Activated T-helper 17 cell treated with anti-CD3 and anti-CD28 coated beads, Interleukin-2, amount 50 U/mL, for 72 hours (primary cell): ENCODE measurements around the gene HBP1. TPM values are rescaled to one million over a fixed set of nuclear protein-coding genes. Genes with fewer than 3 reads are reported as not detected.
"Not testable (repeated sequence)": the region's sequence is repeated elsewhere in the genome, so short reads cannot be mapped to it uniquely, and the experiment has no call there.

ENCODE experiments used
- ATAC-seq: fragments of 150-1000 bp; cut with Tn5 transposase; replicated peaks from 2 replicates; pipeline ENCODE4 v1.10.0; 2021; ENCODE audit warnings: mild to moderate bottlenecking, moderate library complexity
- H3K27ac Mint-ChIP-seq: one replicate; pipeline ENCODE4 v1.8.0; 2022; ENCODE audit warnings: mixed read lengths
- H3K27me3 Mint-ChIP-seq: one replicate; pipeline ENCODE4 v1.8.0; 2022; ENCODE audit warnings: mixed read lengths
- H3K36me3 Mint-ChIP-seq: one replicate; pipeline ENCODE4 v1.8.0; 2022; ENCODE audit warnings: low read depth, mild to moderate bottlenecking, mixed read lengths
- H3K4me1 Mint-ChIP-seq: one replicate; pipeline ENCODE4 v1.8.0; 2022; ENCODE audit warnings: mixed read lengths
- H3K4me3 Mint-ChIP-seq: one replicate; pipeline ENCODE4 v1.8.0; 2022; ENCODE audit warnings: mild to moderate bottlenecking, mixed read lengths
- H3K9me3 Mint-ChIP-seq: one replicate; pipeline ENCODE4 v1.8.0; 2022; ENCODE audit warnings: mixed read lengths
- total RNA-seq, 2 donors: library from RNA; stranded (reverse); gene quantifications; one replicate each; pipeline ENCODE4 v1.2.3, GENCODE V29; 2022

The HBP1 gene
- total RNA-seq, 2 donors from 2014 or later = 21.8 to 63.5 TPM

GRCh38 chr7:107213193-107213788 lies 44.5 kb downstream of the HBP1 start:
- no peaks in the 10 kb centered on the region for H3K27me3 Mint-ChIP-seq
- H3K36me3 Mint-ChIP-seq = peaks cover 61% of the 10 kb centered on the region
- peak overlapping the region; percentile 20 for H3K27ac Mint-ChIP-seq
- H3K4me1 Mint-ChIP-seq = peaks cover 3% of the 10 kb centered on the region
- no peak for ATAC-seq
- peaks cover 4% of the 10 kb centered on the region for H3K9me3 Mint-ChIP-seq
- no peak overlapping the region for H3K4me3 Mint-ChIP-seq

- H3K27me3 Mint-ChIP-seq = no peaks in the 10 kb centered on the region
These were observed 45.1 kb downstream of the HBP1 start for GRCh38 chr7:107213945-107214344.

GRCh38 chr7:107219563-107220244 lies 50.9 kb downstream of the HBP1 start:
- Mint-ChIP-seq H3K27me3 (no peaks in the 10 kb centered on the region), H3K27ac (no peak overlapping the region), H3K36me3 (peaks cover 22% of the 10 kb centered on the region), H3K4me1 (no peaks in the 10 kb centered on the region), H3K4me3 (no peak overlapping the region), H3K9me3 (peaks cover 8% of the 10 kb centered on the region)
- no peak for ATAC-seq

More at GRCh38 chr7:107213945-107214344, 45.1 kb downstream of the HBP1 start:
- Mint-ChIP-seq H3K4me1 (peaks cover 3% of the 10 kb centered on the region), H3K27ac (peak overlapping the region; percentile 20), H3K36me3 (peaks cover 60% of the 10 kb centered on the region), H3K4me3 (no peak overlapping the region), H3K9me3 (peaks cover 4% of the 10 kb centered on the region)
- no peak for ATAC-seq

DNA sequence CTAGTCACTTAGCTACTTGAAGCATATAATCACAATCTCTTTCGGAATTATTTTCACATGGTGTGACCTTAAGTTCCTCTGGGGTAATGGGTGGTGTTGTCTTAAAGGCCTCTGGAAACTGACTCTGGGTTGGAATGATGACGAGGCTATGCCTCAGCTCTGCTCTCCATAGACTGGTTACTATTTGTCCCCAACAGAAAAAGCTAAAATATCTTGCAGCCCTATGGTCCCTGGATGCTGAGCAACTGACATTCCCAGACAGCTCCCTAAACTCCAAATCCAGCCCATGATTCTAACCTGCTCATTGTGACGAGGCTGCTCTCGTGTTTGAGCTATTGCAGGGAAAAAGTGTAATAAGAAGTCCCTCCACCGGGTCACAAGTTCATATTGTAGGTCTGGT lies 51.6 kb downstream of the HBP1 start:
- H3K27ac Mint-ChIP-seq = no peak overlapping the region
- no peak for ATAC-seq
- peaks cover 15% of the 10 kb centered on the region for H3K36me3 Mint-ChIP-seq
- no peaks in the 10 kb centered on the region for H3K4me1 Mint-ChIP-seq
- no peaks in the 10 kb centered on the region for H3K27me3 Mint-ChIP-seq
- H3K9me3 Mint-ChIP-seq = peaks cover 4% of the 10 kb centered on the region
- no peak overlapping the region for H3K4me3 Mint-ChIP-seq

DNA sequence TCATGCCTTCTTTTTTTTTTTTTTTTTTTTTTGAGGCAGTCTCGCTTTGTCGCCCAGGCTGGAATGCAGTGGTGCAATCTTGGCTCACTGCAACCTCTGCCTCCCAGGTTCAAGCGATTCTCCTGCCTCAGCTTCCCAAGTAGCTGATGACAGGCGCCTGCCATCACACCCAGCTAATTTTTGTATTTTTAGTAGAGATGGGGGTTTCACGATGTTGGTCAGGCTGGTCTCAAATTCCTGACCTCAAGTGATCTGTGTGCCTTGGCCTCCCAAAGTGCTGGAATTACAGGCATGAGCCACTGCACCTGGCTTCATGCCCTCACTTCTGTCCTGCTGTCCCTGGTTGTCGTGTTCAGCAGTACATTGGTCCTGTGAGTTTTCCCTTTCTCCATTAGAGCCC lies 52.0 kb downstream of the HBP1 start:
- H3K27ac Mint-ChIP-seq, H3K27me3 Mint-ChIP-seq, H3K9me3 Mint-ChIP-seq, ATAC-seq, H3K4me1 Mint-ChIP-seq, H3K4me3 Mint-ChIP-seq: not testable (repeated sequence)
- H3K36me3 Mint-ChIP-seq = peaks cover 14% of the 10 kb centered on the region

DNA sequence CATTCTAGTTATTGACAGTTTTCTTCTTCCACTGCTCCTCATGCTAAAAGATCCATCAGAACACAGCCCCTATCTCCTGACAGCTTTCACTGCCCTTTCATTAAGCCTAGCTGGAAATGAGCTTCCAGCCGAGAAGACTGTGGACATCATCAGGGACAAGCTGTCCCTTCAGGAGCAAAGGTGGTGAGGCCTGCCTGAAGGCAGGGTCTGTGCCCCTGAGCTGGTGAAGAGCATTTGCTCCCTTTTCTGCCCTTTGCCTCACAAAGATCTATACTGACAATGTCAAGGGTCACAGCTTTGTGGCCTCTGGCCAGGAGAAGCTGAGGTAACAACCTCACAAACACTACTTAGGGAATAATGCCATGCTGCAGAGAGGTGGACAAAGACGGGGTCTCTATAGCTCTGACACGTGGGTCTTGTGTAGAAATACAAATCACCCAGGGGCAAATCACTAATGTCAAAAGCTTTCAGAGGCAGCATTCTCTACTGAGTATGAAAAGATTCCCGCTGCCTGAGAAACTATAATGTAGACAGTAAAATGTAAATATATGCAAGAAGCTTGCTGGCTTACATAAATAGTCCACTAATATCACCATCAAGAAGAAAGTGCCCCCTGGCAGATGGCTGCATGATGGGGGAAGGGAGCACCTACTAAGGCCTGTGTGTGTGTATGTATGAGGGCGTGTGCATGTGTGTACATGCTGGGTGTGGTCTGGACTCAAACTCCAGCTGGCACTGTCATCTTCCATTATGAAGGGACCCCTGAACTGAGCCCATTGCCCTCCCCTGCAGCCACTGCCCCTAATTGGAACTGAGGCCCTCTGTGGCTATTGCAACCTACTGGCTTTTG lies 55.8 kb downstream of the HBP1 start:
- Mint-ChIP-seq H3K36me3 (peaks cover 12% of the 10 kb centered on the region), H3K4me1 (no peaks in the 10 kb centered on the region), H3K9me3 (peaks cover under 1% of the 10 kb centered on the region), H3K27ac (no peak overlapping the region), H3K27me3 (no peaks in the 10 kb centered on the region), H3K4me3 (no peak overlapping the region)
- ATAC-seq = no peak

DNA sequence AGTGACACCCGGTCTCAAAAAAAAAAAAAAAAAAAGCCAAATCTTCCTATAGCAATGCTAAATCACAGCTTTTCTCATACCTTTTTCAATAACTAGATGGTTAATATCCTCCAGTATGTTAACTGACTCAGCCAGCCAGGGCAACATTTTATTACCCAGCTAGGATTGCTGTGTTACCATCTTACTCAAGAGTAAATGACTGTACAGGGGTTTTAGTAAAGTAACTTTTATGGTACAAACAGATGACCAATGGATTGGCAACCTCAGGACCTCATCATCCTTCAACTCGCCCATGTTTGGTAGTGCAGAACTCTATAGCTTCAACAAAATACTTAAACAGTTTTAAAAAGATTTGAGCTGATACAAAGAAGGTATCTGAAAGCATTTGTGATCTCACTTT lies 59.5 kb downstream of the HBP1 start:
- H3K4me3 Mint-ChIP-seq = no peak overlapping the region
- no peaks in the 10 kb centered on the region for H3K9me3 Mint-ChIP-seq
- H3K27me3 Mint-ChIP-seq = no peaks in the 10 kb centered on the region
- peaks cover 25% of the 10 kb centered on the region for H3K36me3 Mint-ChIP-seq
- H3K4me1 Mint-ChIP-seq = no peaks in the 10 kb centered on the region
- ATAC-seq = no peak
- H3K27ac Mint-ChIP-seq = no peak overlapping the region

GRCh38 chr7:107230334-107230733 lies 61.5 kb downstream of the HBP1 start:
- Mint-ChIP-seq H3K27me3 (no peaks in the 10 kb centered on the region), H3K9me3 (no peaks in the 10 kb centered on the region), H3K36me3 (peaks cover 38% of the 10 kb centered on the region), H3K4me1 (no peaks in the 10 kb centered on the region), H3K27ac (no peak overlapping the region), H3K4me3 (no peak overlapping the region)
- ATAC-seq = no peak

GRCh38 chr7:107232568-107233090 lies 63.8 kb downstream of the HBP1 start:
- no peaks in the 10 kb centered on the region for H3K9me3 Mint-ChIP-seq
- peak overlapping the region; percentile 52 for H3K27ac Mint-ChIP-seq
- no peaks in the 10 kb centered on the region for H3K4me1 Mint-ChIP-seq
- H3K27me3 Mint-ChIP-seq = no peaks in the 10 kb centered on the region
- ATAC-seq = no peak
- peaks cover 53% of the 10 kb centered on the region for H3K36me3 Mint-ChIP-seq
- no peak overlapping the region for H3K4me3 Mint-ChIP-seq

- no peaks in the 10 kb centered on the region for H3K27me3 Mint-ChIP-seq
- peaks cover 53% of the 10 kb centered on the region for H3K36me3 Mint-ChIP-seq
- peak overlapping the region; percentile 52 for H3K27ac Mint-ChIP-seq
- H3K4me1 Mint-ChIP-seq = no peaks in the 10 kb centered on the region
- peak; percentile 56 for ATAC-seq
- no peak overlapping the region for H3K4me3 Mint-ChIP-seq
- H3K9me3 Mint-ChIP-seq = no peaks in the 10 kb centered on the region
These were observed 64.4 kb downstream of the HBP1 start for GRCh38 chr7:107233174-107233573.

DNA sequence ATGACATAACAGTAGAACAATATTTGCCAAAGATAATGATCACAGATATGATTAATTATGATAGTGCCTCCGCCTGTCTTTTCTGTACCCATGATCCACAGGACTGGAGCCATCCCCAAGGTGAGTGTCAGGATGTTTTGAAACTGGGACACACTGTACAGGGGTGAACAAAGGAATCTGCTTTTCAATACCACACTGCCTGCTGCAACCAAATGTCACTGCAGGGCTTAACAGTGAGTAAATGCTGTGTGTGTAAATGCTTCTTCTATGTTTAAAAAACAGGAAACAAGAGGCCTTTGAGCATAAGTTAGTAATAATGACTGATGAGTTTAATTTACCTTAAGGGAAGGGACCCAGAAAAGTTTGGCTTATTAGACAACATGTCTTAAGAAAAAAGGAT lies 65.2 kb downstream of the HBP1 start:
- no peak for ATAC-seq
- Mint-ChIP-seq H3K27ac (peak overlapping the region; percentile 58), H3K36me3 (peaks cover 48% of the 10 kb centered on the region)

GRCh38 chr7:107234436-107234835 lies 65.6 kb downstream of the HBP1 start:
- peaks cover 48% of the 10 kb centered on the region for H3K36me3 Mint-ChIP-seq
- no peak overlapping the region for H3K4me3 Mint-ChIP-seq
- no peak for ATAC-seq
- H3K27ac Mint-ChIP-seq = peak overlapping the region; percentile 58
- H3K9me3 Mint-ChIP-seq = no peaks in the 10 kb centered on the region
- H3K4me1 Mint-ChIP-seq = no peaks in the 10 kb centered on the region
- no peaks in the 10 kb centered on the region for H3K27me3 Mint-ChIP-seq

More for the DNA sequence above, 65.2 kb downstream of the HBP1 start:
- no peaks in the 10 kb centered on the region for H3K9me3 Mint-ChIP-seq
- no peaks in the 10 kb centered on the region for H3K27me3 Mint-ChIP-seq
- H3K4me1 Mint-ChIP-seq = no peaks in the 10 kb centered on the region
- no peak overlapping the region for H3K4me3 Mint-ChIP-seq

DNA sequence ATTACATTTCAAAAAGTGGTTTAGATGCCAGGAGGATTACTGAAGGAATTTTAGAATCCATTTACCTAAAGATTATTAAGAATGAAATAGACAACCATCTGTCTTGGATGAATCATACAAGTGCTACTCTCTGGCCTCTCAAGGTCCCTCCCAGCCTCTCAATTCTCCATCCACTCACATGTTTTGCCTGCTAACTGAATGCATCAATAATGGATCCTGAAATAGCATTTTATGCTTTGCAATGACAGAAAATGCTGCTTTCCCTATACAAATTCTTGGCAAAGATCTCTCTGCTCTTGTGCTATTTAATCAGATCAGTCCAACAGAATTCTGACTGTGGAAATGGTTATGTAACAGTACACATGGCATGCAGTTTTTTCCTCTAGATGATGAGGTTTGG lies 68.1 kb downstream of the HBP1 start:
- no peak for ATAC-seq
- no peaks in the 10 kb centered on the region for H3K9me3 Mint-ChIP-seq

DNA sequence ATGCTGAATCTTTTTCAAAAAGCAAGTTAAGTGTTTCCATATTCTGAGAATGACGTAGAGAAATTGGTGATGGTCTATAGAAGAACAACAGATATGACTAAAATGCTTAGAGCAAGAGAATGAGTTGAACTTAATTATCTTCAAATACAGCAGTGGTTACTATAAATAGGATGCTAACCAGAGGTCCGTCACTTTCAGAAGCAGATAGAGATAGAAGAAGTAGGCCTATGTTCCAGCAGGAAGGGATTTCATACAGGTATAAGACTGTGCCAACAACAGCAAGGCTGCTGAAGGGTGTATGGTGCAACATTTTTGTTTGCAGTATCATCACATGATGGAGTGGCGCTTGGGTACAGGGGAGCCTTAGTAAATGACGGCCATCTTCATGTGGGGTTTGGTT lies 68.6 kb downstream of the HBP1 start:
- Mint-ChIP-seq H3K4me1 (no peaks in the 10 kb centered on the region), H3K36me3 (peaks cover 42% of the 10 kb centered on the region), H3K27ac (no peak overlapping the region), H3K9me3 (no peaks in the 10 kb centered on the region), H3K4me3 (no peak overlapping the region), H3K27me3 (no peaks in the 10 kb centered on the region)
- no peak for ATAC-seq

More for the DNA sequence above, 68.1 kb downstream of the HBP1 start:
- H3K27me3 Mint-ChIP-seq = no peaks in the 10 kb centered on the region
- H3K4me1 Mint-ChIP-seq = no peaks in the 10 kb centered on the region
- H3K36me3 Mint-ChIP-seq = peaks cover 42% of the 10 kb centered on the region
- H3K4me3 Mint-ChIP-seq = no peak overlapping the region
- no peak overlapping the region for H3K27ac Mint-ChIP-seq
